Stimulated activated CD4-positive, alpha-beta T cell treated with anti-CD3 and anti-CD28 coated beads, Interleukin-2, amount 100 ng/mL, for 48 hours (primary cell): ENCODE data around the gene RPAP3.
A peak's percentile ranks its signal among the peaks of the same experiment; 100 is the strongest.
"Not testable (repeated sequence)": the region's sequence is repeated elsewhere in the genome, so short reads cannot be mapped to it uniquely, and the experiment has no call there.

Experiments
- DNase-seq, 2 donors: peaks; one replicate each; pipeline ENCODE4 v3.0.0-alpha.2; 2020

RPAP3 gene

GRCh38 chr12:47717443-47718193 is 11.8 kb upstream of the RPAP3 start:
- DNase-seq, result peak; percentile 40 to 46

DNA sequence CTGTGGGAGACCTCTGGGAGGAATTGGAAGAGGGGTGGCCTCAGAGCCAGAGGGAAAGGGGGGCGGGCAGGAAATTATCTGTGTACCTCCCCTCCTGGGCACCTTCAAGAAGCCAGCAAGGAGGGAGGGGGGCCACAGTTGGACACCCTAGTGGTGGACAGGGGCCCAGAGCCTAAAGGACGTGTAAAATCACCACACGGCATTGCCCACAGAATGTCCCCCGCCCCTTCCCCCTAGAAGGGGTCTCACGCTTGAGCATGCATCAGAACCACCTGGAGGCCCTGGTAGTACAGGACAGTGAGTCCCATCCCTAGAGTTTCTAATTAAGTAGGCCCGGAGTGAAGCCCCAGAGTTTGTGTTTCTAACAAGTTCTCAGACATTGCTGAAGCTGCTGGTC is 11.2 kb upstream of the RPAP3 start:
- no peak for DNase-seq

DNA sequence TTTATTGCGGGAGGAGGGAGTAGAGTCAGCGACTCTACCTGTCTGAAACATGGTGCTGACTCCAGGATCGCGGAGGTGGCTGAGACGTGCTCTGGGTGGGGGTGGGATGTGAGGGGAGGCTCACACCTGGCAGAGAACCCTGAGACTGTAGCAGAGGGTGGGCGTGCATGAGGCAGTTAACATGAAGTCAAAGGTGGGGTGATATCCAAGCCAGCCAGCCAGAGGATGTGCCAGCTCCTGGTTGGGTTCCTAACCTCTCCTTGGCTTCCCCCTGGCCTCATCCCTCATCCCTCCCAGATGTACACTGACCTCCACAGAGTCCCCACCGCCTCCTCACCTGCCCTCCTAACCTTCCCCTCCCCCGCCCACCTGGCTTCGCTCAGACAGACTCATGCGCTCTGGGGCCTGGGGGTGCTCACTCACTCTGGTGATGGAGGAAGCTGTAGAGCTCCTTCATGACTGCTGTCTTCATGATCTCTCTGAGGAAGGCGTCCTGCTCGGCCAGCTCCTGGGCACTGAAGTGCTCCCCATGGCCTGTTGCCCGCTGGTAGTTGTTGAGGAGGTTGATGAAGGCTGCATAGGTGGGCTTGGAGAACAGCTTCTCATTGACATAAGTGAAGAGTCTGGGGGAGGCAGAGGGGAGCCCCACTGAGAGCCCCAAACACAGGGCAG is 10.2 kb upstream of the RPAP3 start:
- no peak for DNase-seq

- peak; percentile 69 to 76 for DNase-seq
Observed at GRCh38 chr12:47715393-47715876, 9.6 kb upstream of the RPAP3 start.

DNA sequence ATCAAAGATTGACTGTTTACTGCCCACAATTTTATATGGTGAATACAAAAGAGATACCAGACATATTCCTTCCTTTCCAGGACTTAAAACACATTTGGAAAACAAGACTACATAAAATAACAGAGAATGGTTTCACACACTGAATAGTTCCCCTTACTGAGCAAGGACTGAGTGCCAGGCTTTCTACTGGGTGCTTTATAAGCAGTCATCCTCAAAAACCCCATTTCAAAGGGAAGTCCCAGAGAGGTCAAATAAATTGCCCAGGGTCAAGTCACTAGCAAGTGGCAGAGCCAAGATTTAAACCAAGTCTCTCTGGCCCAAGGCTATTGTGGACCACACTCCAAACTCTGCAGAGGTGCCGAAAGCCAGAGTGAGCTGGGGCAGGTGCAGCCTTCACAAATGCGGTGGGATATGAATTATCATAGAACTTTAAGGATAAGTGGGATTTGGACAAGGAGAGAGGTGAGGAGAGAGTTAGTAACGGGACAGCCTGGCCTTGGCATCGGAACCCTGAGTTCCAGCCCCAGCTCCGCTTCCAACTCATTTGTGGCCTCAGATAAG is 9.1 kb upstream of the RPAP3 start:
- no peak for DNase-seq

GRCh38 chr12:47712171-47712570 is 6.3 kb upstream of the RPAP3 start:
- DNase-seq, result no peak

DNA sequence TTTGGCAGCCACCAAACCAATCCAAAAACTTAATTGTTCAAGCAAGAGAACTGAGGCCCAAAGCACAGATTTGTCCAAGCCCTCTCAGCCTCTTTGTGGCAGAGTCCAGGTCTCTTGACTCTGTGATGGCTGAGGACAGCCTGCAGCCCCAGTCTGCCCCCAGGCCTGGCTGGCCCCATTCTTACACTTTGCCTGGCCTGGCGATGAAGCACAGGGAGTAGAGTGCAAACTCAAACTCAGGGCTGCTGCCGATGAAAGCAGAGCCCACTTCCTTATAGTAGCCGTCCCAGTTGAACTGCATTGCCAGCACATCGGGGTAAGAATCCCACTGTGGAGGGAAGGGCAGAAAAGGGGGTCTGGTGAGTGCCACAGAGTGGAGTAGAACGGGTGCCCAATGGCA is 5.6 kb upstream of the RPAP3 start:
- no peak for DNase-seq

DNA sequence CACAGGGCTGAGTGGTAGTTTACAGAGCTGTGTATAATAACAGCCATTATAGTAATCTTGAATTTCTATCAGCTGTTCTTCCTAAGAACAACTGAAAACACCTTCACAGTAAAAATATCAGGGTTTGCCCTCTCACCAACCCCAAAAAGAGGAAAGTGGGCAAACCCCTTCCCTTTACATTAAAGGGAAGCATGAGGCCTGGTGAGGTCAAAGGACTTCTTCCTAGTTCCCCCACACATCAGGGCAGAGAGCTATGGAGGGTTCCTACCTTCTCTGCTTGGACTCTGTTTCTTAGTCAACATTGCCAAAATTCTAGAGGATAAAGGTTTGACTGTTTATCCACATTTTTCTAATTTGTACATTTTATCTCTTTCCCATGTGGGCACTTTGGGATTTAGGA is 4.4 kb upstream of the RPAP3 start:
- DNase-seq, result no peak

- DNase-seq, result no peak
Observed at GRCh38 chr12:47709671-47710070, 3.8 kb upstream of the RPAP3 start.

- DNase-seq, result no peak
Observed at GRCh38 chr12:47709237-47709636, 3.4 kb upstream of the RPAP3 start.

DNA sequence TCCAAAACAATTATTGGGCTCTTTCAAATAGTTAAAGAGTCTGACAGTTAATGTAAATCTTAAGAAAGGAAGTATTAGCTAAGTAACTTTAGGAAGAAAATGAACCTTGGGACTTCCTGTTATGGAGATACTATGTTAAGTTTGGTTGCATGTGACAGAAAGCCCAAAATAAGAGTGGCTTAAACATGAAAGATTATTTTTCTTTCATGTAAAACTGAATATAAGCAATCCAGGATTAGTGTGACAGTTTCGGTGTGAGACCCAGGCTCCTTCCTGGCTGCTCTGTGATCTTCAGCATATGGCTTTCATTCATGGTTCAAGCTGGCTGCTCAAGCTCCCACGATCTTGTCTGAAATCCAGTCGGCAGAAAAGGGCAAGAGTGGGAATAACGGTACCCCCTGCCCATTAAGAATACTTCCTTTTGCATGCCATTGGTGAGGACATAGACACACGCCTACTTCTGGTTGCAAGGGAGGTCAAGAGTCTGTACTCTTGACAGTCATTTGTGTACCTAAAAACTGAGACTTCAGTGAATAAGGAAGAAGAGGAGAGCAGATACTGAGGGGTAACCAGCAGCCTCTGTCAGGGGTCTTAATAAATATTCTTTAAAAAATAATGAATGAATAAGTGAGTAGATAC is 2.2 kb upstream of the RPAP3 start:
- DNase-seq, result no peak

- DNase-seq, result no peak
Observed at GRCh38 chr12:47707355-47707754, 1.5 kb upstream of the RPAP3 start.

GRCh38 chr12:47705229-47705565 is 633 bp downstream of the RPAP3 start:
- DNase-seq, result no peak

DNA sequence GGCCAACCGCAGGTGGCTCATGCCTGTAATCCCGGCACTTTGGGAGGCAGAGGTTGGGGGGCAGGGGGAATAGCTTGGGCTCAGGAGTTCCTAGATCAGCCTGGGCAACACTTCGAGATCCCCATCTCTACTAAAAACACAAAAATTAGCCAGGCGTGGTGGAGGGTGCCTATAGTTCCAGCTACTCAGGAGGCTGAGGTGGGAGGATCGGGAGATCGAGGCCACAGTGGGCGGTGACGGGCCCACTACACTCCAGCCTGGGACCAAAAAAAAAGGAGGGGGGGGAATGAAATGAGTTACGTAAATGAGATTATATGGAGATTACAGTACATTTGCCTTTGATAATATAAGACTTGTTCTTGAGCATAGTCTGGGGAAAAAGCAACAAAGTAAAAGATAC is 1.1 kb downstream of the RPAP3 start:
- no peak for DNase-seq

DNA sequence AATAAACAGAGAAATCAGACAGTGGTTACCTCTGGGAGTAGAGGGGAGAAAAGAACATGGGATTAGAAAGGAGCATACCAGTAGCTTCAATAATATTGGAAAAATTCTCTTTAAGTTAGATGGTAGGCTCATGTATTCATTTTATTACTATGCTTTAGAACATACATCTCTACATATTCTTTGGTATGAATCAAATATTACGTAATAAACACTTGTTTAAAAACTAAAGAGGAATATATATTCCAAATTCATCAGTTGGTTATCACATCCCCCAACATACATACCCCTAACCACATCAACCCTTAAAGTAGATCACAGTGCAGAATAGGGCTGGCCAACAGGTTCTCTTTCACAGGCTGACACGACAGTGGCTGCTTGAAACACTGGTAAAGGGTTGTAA is 5.6 kb downstream of the RPAP3 start:
- no peak for DNase-seq

DNA sequence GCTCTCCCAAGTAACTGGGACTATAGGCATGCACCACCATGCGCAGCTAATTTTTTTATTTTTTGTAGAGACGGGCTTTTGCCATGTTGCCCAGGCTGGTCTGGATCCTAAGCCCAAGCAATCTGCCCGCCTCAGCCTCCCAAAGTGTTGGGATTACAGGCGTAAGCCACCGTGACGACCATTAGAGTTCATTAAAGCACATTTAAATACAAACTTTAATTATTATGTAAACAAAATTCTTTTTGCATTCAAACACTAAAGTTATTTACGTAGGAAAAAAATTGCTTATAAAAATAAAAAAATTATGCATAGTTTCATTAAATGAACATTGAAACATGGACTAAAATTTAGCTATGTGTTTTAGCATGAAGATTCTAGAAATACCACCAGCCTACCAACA is 7.2 kb downstream of the RPAP3 start:
- DNase-seq, result no peak

GRCh38 chr12:47698055-47698454 is 7.8 kb downstream of the RPAP3 start:
- DNase-seq, result no peak

GRCh38 chr12:47689215-47689614 is 16.6 kb downstream of the RPAP3 start:
- DNase-seq, result no peak

GRCh38 chr12:47687636-47688035 is 18.2 kb downstream of the RPAP3 start:
- DNase-seq, result no peak

GRCh38 chr12:47686645-47687240 is 19.1 kb downstream of the RPAP3 start:
- no peak for DNase-seq

DNA sequence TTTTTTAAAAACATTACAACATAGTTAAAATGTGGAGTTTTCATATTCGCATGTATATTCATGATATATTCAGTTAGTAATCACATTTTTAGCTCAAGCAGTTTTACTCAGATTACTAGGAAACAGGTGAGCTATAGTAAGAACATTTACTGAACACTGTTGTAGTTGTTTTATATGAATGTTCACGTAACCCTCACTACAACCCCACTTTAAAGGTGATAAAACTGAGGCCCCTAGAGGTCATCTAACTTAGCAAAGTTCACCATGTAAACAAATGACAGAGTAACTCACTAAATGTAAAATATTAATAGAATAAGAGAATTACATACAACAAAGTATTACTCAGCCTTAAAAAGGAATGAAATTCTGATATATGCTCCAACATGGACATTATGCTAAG is 26.0 kb downstream of the RPAP3 start:
- no peak for DNase-seq

- no peak for DNase-seq
Observed at GRCh38 chr12:47672068-47672467, 33.8 kb downstream of the RPAP3 start.

GRCh38 chr12:47667935-47668334 is 37.9 kb downstream of the RPAP3 start:
- DNase-seq, result not testable (repeated sequence)
